LNCaP clone FGC (cell line): ENCODE data around the gene TMEM176A.

Experiments used
- DNase-seq: peaks from one replicate; pipeline ENCODE4 v3.0.0-alpha.2; 2011; ENCODE audit warnings: low read depth
- H3K4me3 ChIP-seq: 2 replicates; pipeline ENCODE4 v1.5.1; 2011; ENCODE audit warnings: mild to moderate bottlenecking, low read depth, low read length, control low read depth
- TF ChIP-seq, protein P1 (sequence below): IDR thresholded peaks from 2 replicates; pipeline ENCODE4 v1.5.1; 2012; ENCODE audit warnings: mild to moderate bottlenecking; ENCODE audit not compliant: control insufficient read depth, insufficient read depth; ENCODE audit errors: extremely low read depth

Gene TMEM176A

DNA sequence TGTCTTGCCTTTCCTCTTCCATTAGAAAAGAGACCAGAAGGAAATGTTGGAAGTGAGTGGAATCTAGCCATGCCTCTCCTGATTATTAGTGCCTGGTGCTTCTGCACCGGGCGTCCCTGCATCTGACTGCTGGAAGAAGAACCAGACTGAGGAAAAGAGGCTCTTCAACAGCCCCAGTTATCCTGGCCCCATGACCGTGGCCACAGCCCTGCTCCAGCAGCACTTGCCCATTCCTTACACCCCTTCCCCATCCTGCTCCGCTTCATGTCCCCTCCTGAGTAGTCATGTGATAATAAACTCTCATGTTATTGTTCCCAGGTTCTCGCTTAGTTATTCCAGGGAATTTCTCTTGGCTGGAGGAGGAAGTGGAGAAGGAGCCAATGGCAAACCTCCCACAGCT lies 4.2 kb downstream of the TMEM176A start:
- no peak for DNase-seq
- no peak overlapping the region for H3K4me3 ChIP-seq
- TF ChIP-seq, protein P1, sequence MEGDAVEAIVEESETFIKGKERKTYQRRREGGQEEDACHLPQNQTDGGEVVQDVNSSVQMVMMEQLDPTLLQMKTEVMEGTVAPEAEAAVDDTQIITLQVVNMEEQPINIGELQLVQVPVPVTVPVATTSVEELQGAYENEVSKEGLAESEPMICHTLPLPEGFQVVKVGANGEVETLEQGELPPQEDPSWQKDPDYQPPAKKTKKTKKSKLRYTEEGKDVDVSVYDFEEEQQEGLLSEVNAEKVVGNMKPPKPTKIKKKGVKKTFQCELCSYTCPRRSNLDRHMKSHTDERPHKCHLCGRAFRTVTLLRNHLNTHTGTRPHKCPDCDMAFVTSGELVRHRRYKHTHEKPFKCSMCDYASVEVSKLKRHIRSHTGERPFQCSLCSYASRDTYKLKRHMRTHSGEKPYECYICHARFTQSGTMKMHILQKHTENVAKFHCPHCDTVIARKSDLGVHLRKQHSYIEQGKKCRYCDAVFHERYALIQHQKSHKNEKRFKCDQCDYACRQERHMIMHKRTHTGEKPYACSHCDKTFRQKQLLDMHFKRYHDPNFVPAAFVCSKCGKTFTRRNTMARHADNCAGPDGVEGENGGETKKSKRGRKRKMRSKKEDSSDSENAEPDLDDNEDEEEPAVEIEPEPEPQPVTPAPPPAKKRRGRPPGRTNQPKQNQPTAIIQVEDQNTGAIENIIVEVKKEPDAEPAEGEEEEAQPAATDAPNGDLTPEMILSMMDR = no peak

DNA sequence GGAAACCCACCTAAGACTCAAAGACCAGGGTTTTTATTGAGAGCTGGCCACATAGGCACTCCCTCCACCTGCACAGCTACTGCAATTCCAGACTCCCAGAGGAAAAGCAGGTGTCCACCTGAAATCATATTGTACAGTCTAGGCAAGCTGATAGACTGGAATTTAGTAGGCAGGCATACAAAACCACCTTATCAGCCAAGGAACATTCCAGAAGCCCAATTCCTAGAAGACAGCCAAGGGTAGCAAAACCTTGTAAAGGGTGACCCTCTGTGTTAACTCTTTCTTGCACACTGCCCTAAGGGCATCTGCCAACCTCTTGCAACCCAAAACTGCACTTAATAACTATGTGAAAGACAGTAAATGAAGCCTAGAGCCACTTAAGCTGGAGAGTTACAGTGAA lies 5.3 kb downstream of the TMEM176A start:
- DNase-seq = no peak
- TF ChIP-seq, protein P1 = no peak

DNA sequence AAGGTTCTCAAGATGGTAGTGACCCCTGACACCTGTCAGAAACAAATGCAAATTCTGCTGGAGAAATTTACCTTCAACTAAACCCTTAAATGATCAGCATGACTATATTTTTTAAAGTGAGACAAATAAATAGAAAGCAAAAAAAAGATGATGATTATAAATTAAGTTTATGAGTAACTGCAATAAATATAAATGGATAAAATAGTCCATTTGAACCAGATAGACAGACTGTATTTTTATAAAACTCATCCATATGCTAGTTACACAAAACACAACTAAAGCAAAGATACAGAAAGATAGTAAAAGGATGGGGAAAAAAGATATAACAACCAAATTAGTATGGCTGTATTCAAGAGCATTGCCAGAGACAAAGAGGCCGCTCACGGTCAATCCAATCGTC lies 5.9 kb downstream of the TMEM176A start:
- DNase-seq = no peak
- TF ChIP-seq, protein P1 = no peak

More for the DNA sequence above, 5.3 kb downstream of the TMEM176A start:
- H3K4me3 ChIP-seq = no peak overlapping the region

DNA sequence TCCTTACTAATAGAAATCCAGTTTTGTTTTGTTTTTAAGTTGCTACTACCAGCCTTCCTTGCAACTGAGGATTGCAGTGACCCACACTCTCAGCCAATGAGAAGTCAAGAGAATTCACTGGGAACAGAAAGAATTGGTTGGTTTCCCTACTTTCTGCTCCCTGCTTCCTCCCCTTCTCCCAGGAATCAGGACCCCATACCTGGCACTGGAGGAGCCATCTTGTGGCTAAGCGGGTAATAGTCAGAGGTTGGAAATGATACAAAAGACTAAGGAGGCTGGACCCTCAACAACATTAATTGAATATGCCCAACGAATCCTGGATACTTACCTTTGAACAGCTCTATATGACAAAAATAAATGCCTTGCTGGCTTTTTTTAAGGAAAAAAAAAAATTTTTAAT lies 6.3 kb downstream of the TMEM176A start:
- no peak for DNase-seq
- TF ChIP-seq, protein P1 = no peak
- H3K4me3 ChIP-seq = no peak overlapping the region

More for the DNA sequence above, 5.9 kb downstream of the TMEM176A start:
- no peak overlapping the region for H3K4me3 ChIP-seq

DNA sequence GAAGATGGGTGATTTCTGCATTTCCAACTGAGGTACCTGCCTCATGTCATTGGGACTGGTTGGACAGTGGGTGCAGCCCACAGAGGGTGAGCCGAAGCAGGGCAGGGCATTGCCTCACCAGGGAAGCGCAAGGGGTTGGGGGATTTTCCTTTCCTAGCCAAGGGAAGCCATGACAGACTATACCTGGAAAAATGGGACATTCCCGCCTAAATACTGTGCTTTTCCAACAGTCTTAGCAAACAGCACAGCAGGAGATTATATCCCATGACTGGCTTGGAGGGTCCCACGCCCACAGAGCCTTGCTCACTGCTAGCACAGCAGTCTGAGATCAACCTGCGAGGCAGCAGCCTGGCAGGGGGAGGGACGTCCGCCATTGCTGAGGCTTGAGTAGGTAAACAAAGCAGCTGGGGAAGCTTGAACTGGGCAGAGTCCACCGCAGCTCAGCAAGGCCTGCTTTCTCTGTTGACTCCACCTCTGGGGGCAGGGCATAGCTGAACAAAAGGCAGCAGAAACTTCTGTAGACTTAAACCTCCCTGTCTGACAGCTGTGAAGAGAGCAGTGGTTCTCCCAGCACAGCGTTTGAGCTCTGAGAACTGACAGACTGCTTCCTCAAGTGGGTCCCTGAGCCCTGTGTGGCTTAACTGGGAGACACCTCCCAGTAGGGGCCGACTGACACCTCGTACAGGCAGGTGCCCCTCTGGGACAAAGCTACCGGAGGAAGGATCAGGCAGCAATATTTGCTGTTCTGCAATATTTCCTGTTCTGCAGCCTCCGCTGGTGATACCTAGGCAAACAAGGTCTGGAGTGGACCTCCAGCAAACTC lies 7.3 kb downstream of the TMEM176A start:
- peak; percentile 13 for DNase-seq

DNA sequence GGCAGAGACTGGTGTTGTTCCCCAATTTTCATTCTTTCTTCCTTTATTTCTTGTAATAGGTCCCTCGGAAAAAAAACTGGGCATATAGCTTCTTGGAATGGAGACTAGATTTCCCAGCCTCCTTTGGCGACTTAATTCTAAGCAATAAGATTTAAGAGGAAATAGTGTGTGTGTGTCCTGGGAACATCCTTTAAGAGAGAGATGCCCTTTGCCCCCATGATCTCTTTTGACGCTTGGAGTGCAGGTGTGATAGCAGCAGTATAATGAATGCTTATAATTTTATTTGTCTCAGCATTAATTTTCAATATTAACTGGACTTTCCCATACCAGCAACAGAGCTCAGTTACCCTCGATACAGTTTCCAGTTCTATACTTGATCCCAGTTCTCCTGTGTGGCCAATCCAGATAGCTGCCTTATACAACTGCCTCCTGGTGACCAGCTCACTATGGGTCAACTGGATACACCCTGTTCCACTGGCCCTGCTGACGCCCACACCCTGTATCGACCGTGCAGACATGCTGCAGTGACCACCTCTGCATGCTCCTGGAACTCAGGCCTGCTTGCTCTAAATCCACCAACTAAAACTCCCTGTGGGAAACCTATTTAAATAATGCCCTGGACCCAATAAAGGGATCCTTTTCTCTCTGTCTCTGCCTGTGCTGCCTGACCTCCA lies 13.9 kb downstream of the TMEM176A start:
- TF ChIP-seq, protein P1 = no peak
- DNase-seq = no peak
- H3K4me3 ChIP-seq = no peak overlapping the region

More for the DNA sequence above, 7.3 kb downstream of the TMEM176A start:
- 0 out of 2 replicates have a peak overlapping the region, but pooled peaks have one; percentile 18 for H3K4me3 ChIP-seq

DNA sequence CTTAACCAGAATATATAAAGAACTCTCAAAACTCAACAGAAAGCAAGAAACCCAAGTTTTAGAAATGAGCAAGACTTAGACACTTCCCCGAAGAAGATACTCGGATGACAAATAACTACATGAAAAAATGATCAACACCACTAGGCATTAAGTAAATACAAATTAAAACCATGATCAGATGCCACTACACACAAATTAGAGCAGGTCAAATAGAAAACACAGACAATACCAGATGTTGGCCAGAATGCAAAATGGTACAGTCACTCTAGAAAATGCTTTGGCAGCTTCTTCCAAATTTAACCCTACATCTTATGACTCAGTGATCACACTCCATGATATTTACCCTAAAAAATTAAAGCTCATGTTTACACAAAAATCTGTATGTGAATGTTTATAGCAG lies 18.4 kb downstream of the TMEM176A start:
- no peak overlapping the region for H3K4me3 ChIP-seq
- TF ChIP-seq, protein P1 = no peak
- no peak for DNase-seq
